HG03280 (cell line): ENCODE data around the gene TNS3.

Experiments used
- ATAC-seq: cut with Tn5 transposase; IDR thresholded peaks from one replicate; pipeline ENCODE4 v1.9.1; 2021; ENCODE audit warnings: mild to moderate bottlenecking, moderate library complexity; ENCODE audit not compliant: unreplicated experiment

Gene TNS3

DNA sequence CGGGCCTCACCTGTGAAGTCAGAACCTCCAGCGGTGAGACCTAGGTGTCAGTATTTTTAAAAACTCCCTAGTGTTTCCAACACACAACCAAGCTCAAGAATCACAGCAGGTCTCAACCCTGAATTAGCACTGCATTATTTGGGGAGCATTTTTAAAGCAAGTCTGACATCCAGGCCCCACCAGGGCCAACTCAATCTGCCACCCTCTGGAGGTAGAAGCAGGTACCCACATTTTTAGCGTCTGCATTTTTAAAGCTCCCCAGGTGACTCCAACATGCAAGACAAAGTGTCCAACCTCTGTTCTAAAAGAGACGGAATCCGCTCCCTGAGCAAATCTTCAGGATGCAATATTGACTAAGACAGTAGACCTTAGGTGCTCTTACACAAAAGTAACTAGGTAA is 225.7 kb downstream of the TNS3 start:
- no peak for ATAC-seq

DNA sequence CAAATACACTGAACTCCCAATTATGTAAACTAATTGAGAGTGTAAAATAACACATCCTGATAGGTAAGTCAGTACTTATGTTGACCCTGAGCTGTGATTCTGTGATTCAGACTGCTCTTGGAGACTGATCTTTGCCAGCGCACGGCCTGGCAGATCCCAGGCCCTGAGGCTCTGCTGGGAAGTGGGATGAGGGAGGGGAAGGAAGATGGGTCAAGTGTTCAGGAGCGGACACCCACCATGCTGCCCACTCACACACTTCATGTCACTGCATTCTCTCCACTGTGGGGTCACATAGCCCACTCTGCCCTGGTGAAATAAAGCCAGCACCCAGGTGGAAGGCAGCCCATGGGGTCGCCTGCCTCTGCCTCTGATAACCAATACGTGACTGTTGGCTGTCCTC is 226.2 kb downstream of the TNS3 start:
- no peak for ATAC-seq

- ATAC-seq: no peak
Measured at GRCh38 chr7:47354831-47355541, 226.9 kb downstream of the TNS3 start.

GRCh38 chr7:47354071-47354470 is 227.8 kb downstream of the TNS3 start:
- ATAC-seq: no peak

GRCh38 chr7:47352394-47352968 is 229.4 kb downstream of the TNS3 start:
- ATAC-seq: no peak

DNA sequence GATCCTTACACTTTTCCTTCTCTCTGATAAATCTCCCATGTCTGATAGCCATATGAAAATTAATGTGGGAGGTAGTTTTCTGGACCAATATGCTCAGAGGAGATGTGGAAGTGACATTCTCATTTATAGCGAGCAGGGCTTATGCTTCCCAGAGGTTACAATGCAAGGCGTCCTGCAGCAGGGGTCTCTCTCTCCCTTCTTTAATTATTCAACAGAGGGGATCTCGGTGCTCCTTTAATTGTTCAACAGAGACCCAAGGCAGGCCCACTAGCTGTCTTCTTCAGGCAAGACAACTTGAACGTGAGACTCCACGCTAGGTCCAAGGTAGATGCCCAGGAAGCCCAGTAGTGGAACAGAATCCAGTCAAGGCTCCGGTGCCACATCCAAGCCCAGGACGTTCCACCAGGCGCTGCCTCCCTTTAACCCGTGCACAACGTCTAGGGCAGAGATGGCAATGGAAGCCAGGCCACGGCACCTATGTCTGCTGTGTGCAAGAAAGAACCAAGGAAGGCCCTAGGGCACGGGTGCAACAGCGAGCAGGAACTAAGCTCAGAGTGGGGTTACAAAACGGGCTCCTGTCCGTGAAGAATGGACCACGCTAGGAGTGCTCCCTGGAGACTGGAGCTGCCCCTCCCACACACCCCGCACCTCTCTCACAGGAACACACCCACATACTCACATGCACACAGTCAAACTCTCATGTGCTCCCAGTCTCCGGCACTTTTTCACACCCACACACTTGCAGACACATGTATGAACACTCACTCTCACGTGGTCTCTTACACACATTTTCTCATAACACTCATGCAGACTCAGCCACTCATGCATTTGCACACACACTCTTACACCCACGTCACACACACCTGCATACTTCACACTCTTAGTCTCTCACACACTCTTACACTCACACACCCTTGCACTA is 230.4 kb downstream of the TNS3 start:
- no peak for ATAC-seq

DNA sequence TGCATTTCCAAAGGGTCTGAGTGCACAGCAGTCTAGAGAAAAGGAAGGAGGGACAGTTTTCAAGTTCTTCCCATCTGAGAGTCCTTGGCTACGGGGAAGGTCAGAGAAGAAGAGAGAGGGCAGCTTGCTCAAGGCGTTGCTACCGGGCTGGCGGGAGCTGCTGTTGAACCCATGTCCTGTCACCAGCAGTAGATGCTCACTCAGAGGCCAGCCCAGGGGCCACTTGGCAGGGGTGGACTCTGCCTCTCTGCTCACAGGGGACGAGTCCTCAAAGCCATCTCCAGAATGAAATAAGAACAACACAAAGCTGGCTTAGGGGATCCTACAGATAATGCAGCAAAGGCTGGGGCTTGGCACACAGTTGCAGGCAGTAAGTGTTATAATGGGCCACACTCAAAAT is 231.5 kb downstream of the TNS3 start:
- ATAC-seq: no peak

DNA sequence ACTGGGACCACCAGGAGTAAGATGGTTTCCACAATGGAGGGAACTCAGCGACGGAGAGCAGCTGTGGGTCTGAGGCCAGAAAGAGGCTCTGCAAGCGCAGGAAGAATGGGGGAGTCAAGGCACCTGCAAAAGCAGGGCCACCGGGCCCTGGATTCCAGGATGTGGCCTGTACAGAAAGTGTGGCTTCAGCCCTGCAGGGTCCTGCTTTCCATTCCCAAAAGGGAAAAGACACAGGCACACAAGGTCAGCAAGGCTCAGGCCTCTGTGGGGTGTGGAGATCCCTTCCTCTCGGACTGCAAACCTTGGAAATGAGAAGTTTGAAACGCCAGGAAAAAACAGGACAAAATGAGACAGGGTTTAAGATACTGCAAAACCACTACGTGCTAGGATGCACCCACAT is 232.5 kb downstream of the TNS3 start:
- ATAC-seq: no peak

DNA sequence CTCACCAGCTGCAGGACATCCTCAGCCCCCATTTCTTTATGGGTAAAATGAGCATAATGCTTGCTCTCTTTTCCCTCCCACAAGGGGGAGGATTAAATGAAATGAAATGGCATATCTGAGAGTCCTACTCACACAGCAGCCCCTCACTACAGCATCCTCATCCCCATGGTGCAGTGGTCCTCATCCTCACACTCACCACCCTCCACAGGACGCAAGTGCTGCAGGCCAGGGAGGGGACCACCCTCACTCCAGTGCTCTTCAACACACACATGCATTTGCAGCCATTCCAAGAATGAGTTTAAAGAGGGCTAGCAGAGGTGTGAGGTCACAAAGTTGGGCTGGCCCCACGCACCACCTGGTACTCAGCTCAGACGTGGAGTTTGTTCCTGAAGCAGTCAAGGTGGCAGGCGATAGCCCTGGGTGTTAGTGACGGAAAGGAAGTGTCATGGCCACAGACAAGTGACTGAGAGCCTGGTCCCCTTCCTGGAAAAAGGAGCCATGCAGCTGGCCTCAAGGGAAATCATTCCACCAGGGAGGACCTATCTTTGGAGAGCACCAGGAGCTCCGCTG is 234.0 kb downstream of the TNS3 start:
- ATAC-seq: no peak

GRCh38 chr7:47347346-47347745 is 234.6 kb downstream of the TNS3 start:
- no peak for ATAC-seq

DNA sequence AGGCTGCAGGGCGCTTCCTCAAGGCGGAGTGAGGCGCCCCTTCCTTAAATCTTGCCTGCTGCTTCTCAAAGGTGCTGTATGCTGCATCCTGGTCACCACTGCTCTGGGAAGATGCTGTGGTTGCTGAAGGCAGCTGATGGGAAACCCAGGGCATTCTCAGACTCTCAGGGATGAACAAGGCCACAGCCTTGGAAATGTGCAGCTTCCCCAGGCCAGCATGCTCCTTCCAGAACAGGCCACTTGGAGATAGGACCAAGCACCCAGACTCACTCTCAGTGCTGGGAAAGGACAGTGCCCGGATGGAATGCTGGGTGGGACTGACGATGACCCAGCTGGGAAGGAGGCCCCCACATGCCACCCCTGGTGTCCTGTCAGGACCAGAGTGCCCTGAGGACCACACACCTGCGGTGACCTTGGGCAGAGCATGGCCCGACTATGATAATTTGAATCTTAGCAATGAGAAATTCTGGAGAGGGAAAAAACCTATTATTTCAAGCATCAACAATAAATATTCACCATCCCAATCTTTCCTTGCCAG is 235.5 kb downstream of the TNS3 start:
- no peak for ATAC-seq

GRCh38 chr7:47345857-47346298 is 236.0 kb downstream of the TNS3 start:
- no peak for ATAC-seq

DNA sequence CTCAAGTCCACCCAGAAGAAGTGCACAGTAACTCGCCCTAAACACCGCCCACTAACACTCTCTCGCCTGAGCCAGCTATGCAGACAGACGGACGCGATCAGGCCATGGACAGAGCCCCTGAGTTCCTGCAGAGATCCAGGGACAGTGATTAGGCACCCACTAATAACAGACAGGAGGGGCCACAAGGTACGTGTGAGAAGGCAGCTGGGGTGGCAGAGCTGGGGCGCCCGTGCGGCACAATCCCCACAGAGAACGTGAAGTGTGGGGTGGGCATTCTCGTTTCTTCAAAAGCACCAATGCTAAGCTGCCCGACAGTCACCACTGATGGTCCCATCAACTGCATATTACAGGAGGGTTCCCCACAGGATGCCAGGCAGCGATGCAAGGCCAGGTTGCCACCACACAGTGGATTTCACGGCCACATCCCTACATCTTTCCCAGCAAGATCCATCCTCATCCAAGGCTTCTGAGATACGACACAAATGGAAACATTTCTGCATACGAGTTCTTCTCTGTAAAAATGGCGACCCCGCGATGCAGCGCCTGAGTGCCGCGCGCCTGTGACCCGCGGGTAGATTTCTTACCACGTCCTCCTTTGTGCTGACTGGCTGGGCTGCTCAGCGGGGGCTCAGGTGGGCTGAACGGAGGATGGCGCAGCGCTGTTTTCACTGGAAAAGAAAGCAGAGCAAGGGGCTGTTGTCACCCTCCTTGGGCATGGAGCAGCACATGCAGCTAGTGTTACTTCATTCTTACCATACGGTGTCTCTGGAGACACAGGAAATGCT is 237.5 kb downstream of the TNS3 start:
- ATAC-seq: no peak

GRCh38 chr7:47343061-47343455 is 238.9 kb downstream of the TNS3 start:
- ATAC-seq: no peak

DNA sequence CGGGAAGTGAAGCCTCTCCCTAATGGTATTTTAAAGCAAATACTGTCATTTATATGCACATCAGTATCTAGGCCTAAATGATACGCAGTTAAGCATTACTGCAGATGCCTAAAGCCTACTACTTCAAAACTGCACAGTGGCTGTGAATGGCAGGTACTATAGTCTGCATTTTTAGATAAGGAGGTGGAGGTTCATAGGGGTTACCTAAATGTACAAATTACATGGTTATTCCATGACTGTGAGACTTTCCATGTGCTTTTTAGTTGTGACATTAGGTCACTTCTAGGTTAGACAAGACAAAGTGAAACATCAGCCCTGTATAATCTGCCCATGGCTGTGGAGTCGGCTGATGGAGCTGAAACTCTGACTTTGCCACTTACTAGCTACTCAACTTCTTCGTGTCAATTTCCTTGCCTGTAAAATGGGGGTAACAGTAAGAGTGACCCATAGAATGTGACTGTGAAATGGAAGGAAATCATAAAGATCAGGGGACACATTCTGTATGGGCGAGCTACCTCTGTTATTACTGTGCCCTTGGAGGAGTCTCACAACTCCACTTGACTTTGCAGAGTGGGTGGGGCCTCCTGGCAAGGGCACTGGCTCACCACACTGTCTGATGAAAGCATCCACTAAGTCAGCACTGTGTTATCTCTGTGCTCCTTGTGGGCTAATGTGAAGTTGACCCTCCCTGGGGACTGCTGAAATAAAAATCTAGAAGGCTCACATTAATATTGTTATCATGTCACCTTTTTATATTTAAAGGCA is 239.4 kb downstream of the TNS3 start:
- no peak for ATAC-seq

GRCh38 chr7:47340517-47340916 is 241.4 kb downstream of the TNS3 start:
- no peak for ATAC-seq

GRCh38 chr7:47338026-47338425 is 243.9 kb downstream of the TNS3 start:
- no peak for ATAC-seq

DNA sequence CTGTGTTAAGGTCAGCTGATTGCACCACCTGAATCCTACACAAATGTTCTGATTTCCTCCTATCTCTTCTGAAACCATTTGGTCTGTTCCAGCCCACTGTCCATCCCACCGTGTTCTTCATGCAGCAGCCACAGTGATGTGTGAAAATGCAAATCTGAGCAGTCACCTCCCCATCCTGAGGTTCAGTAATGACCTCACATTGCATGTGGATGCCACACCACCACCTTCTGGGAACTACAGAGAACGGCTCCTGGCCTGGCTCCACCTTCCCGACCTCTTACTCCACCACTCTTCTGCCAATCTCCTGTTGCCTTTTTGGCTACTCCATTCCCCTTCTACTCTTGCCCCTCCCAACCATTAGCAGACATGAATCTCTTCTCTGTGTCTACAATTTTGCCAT is 244.4 kb downstream of the TNS3 start:
- no peak for ATAC-seq
